K562 (cell line): ENCODE measurements around the gene RASGEF1C. TPM values are rescaled to one million over a fixed set of nuclear protein-coding genes. Genes with fewer than 3 reads are reported as not detected.

Experiments
- ATAC-seq: fragments of 200-7000 bp; cut with Tn5 transposase; 3 replicates; pipeline ENCODE4 v1.9.1; 2020; ENCODE audit warnings: moderate library complexity
- BruUV-seq: library from RNA; stranded (reverse); fragments of 400-500 nt; replicated peaks from 2 replicates; lab custom pipeline; 2021; lab: Mats Ljungman, UMichigan
- CTCF ChIA-PET: fragments of 300-600 bp; formaldehyde crosslinking; extraction: SDS; loops from one replicate; lab custom pipeline; 2021; ENCODE audit warnings: low intra/inter-chr PET ratio; lab: Yijun Ruan, JAX
- POLR2A ChIA-PET: fragments of 300-600, 350-650 bp; sonication (Branson Sonifier 250); formaldehyde crosslinking; extraction: SDS; loops from one replicate; lab custom pipeline; 2021; ENCODE audit warnings: antibody characterized with exemption, inconsistent platforms; lab: Yijun Ruan, JAX
- DNase-seq, 4 experiments: peaks; one replicate each; pipeline versions ENCODE4 v3.0.0 to v3.0.0-alpha.2; 2011 to 2018; ENCODE audit warnings: low spot score in 3 of 4, mixed read lengths in 3 of 4; ENCODE audit errors: extremely low read depth in 1 of 4
- FAIRE-seq: peaks from 2 replicates; lab custom pipeline; 2011; peaks lifted over from hg19 to GRCh38; lab: Jason Lieb, UNC
- H2AFZ ChIP-seq: 2 replicates; pipeline ENCODE4 v1.6.0; 2011; ENCODE audit warnings: low read depth, low read length, control low read depth, inconsistent platforms
- H3K27ac ChIP-seq: fragments of 200-600 bp; 3 replicates; pipeline ENCODE4 v1.8.0; 2011; ENCODE audit warnings: low read depth, mild to moderate bottlenecking, control low read depth, inconsistent platforms, low read length, moderate library complexity, mixed read lengths; ENCODE audit errors: extremely low read depth
- H3K27me3 ChIP-seq, 2 experiments: fragments of 300-600 bp in 1 of 2; 2 replicates in 1 of 2; 3 replicates in 1 of 2; pipeline versions ENCODE4 v1.6.0 to v1.8.0; 2011; ENCODE audit warnings: inconsistent platforms in 2 of 2, low read length in 2 of 2, mild to moderate bottlenecking in 1 of 2, mixed read lengths in 1 of 2, moderate library complexity in 1 of 2; ENCODE audit not compliant: control insufficient read depth in 2 of 2, insufficient read depth in 2 of 2
- H3K36me3 ChIP-seq: fragments of 300-600 bp; 3 replicates; pipeline ENCODE4 v1.8.0; 2011; ENCODE audit warnings: mild to moderate bottlenecking, low read length, inconsistent platforms; ENCODE audit not compliant: control insufficient read depth, insufficient read depth
- H3K4me1 ChIP-seq, 2 experiments: fragments of 200-600 bp in 1 of 2; replicated peaks in 1 of 2; 2 replicates in 1 of 2; 3 replicates in 1 of 2; pipeline versions ENCODE4 v1.5.1 to v1.8.0; 2011; ENCODE audit warnings: inconsistent platforms in 2 of 2, low read length in 2 of 2, mild to moderate bottlenecking in 1 of 2, mixed read lengths in 1 of 2, moderate library complexity in 1 of 2; ENCODE audit not compliant: control insufficient read depth in 2 of 2, insufficient read depth in 2 of 2
- H3K4me2 ChIP-seq: 2 replicates; pipeline ENCODE4 v1.6.1; 2011; ENCODE audit warnings: low read length, control low read depth, inconsistent platforms, mixed read lengths; ENCODE audit not compliant: insufficient read depth
- H3K4me3 ChIP-seq: fragments of 200-600 bp; sonication (generic), shearing (Covaris generic); 2 replicates; pipeline ENCODE4 v1.5.1; 2016; ENCODE audit warnings: control low read depth, inconsistent platforms
- H3K79me2 ChIP-seq: fragments of 200-600 bp; 3 replicates; pipeline ENCODE4 v1.8.0; 2011; ENCODE audit warnings: low read length, inconsistent platforms; ENCODE audit not compliant: control insufficient read depth, insufficient read depth
- H3K9ac ChIP-seq, 2 experiments: 2 replicates each; pipeline versions ENCODE4 v1.6.0 to v1.6.1; 2011; ENCODE audit warnings: low read depth in 2 of 2, low read length in 2 of 2, control low read depth in 1 of 2, inconsistent platforms in 1 of 2, mild to moderate bottlenecking in 1 of 2, mixed read lengths in 1 of 2; ENCODE audit not compliant: insufficient read depth in 1 of 2
- H3K9me1 ChIP-seq: one replicate; pipeline ENCODE4 v1.6.0; 2011; ENCODE audit warnings: inconsistent platforms, mild to moderate bottlenecking, low read length, moderate library complexity; ENCODE audit not compliant: control insufficient read depth, insufficient read depth
- H3K9me3 ChIP-seq: replicated peaks from 2 replicates; pipeline ENCODE4 v1.5.1; 2011; ENCODE audit warnings: low read depth, low read length, inconsistent platforms; ENCODE audit not compliant: control insufficient read depth, insufficient read depth
- H4K20me1 ChIP-seq: replicated peaks from 2 replicates; pipeline ENCODE4 v1.6.1; 2011; ENCODE audit warnings: low read length, inconsistent platforms, mixed read lengths; ENCODE audit not compliant: control insufficient read depth, insufficient read depth
- C11orf30 ChIP-seq: fragments of 450-650 bp; IDR thresholded peaks from 2 replicates; pipeline ENCODE4 v1.6.1; 2016; ENCODE audit warnings: low read depth, mild to moderate bottlenecking
- CBFA2T3 ChIP-seq: fragments of 450-650 bp; IDR thresholded peaks from 2 replicates; pipeline ENCODE4 v1.6.1; 2017
- CBX2 ChIP-seq: fragments of 200-600 bp; sonication (generic); IDR thresholded peaks from one replicate; pipeline ENCODE4 v1.6.1; 2012; ENCODE audit warnings: mild to moderate bottlenecking, low read length, inconsistent platforms; ENCODE audit not compliant: insufficient read depth, poor library complexity, severe bottlenecking
- CCNT2 ChIP-seq: IDR thresholded peaks from 2 replicates; pipeline ENCODE4 v1.6.1; 2011; ENCODE audit warnings: borderline replicate concordance, low read depth, mild to moderate bottlenecking, moderate library complexity, mixed read lengths, low read length; ENCODE audit not compliant: insufficient read length; ENCODE audit errors: extremely low read depth
- ETV6 ChIP-seq, 3 experiments: fragments of 150-350 bp in 1 of 3; sonication (generic) in 1 of 3; formaldehyde crosslinking in 1 of 3; IDR thresholded peaks; 2 replicates each; pipeline versions ENCODE4 v1.6.1 to v1.8.0; 2014 to 2022; ENCODE audit warnings: borderline replicate concordance in 2 of 3, low read depth in 2 of 3, antibody characterized with exemption in 1 of 3, low read length in 1 of 3, mild to moderate bottlenecking in 1 of 3, missing genetic modification reagents in 1 of 3
- HMG20B ChIP-seq: fragments of 250-450 bp; sonication (Bioruptor Pico); IDR thresholded peaks from 2 replicates; pipeline ENCODE4 v1.5.0; 2021; ENCODE audit warnings: mild to moderate bottlenecking
- KAT7 ChIP-seq: sonication (generic); formaldehyde crosslinking; IDR thresholded peaks from 2 replicates; pipeline ENCODE4 v1.8.0; 2022; ENCODE audit warnings: missing genetic modification reagents, mild to moderate bottlenecking, borderline replicate concordance
- KHSRP ChIP-seq: fragments of 450-650 bp; IDR thresholded peaks from 2 replicates; pipeline ENCODE4 v1.6.1; 2017
- NR0B1 ChIP-seq: fragments of 450-650 bp; IDR thresholded peaks from one replicate; pipeline ENCODE4 v1.6.1; 2018; ENCODE audit warnings: mild to moderate bottlenecking, moderate library complexity; ENCODE audit not compliant: partially characterized antibody
- PML ChIP-seq: IDR thresholded peaks from 2 replicates; pipeline ENCODE4 v1.6.1; 2012; ENCODE audit warnings: low read length, inconsistent platforms
- TRIM24 ChIP-seq, 2 experiments: fragments of 450-650 bp; IDR thresholded peaks; 2 replicates each; pipeline ENCODE4 v1.6.1; 2016
- XRCC5 ChIP-seq: fragments of 200-400 bp; formaldehyde crosslinking; IDR thresholded peaks from 2 replicates; pipeline ENCODE4 v1.6.1; 2017; ENCODE audit warnings: low read depth, mild to moderate bottlenecking, low read length
- ZNF780A ChIP-seq: fragments of 250-450 bp; sonication (Bioruptor Pico); IDR thresholded peaks from 2 replicates; pipeline ENCODE4 v1.5.0; 2021; ENCODE audit warnings: mild to moderate bottlenecking
- WGBS: fragments of 100-300 bp; shearing (Covaris generic); methylation state at CpG from one replicate; pipeline ENCODE4 v1.1.6; 2016; ENCODE audit warnings: low coverage, mixed read lengths; ENCODE audit not compliant: insufficient coverage; ENCODE audit errors: missing lambda C conversion rate; 5-methylcytosine and 5-hydroxymethylcytosine counted together
- in situ Hi-C: fragments of 300-500 bp; cut with MboI; formaldehyde crosslinking; loops from 4 replicates; pipeline ENCODE4 v1.15.0; 2018; ENCODE audit warnings: inconsistent platforms, mixed read lengths
- intact Hi-C: fragments of 100-400 bp; cut with micrococcal nuclease; formaldehyde crosslinking; loops from 2 replicates; pipeline ENCODE4 v1.14.2; 2022
- polyA plus RNA-seq, 8 experiments: library from polyadenylated mRNA; depleted of rRNA in 4 of 8; stranded (reverse) in 5 of 8; unstranded in 3 of 8; fragments of >200 nt; fragmentation: Nextera tagmentation in 2 of 8; fragmentation: Illumina TruSeq in 1 of 8; extraction: Ambion mirVana in 2 of 8; extraction: Trizol in 1 of 8; gene quantifications; 2 replicates each; pipeline versions ENCODE4 v1.2.1 to v1.2.3, GENCODE V29; 2011 to 2014; ENCODE audit warnings: inconsistent platforms in 1 of 8, missing spikeins in 1 of 8
- total RNA-seq, 7 experiments: library from RNA; depleted of rRNA in 6 of 7; stranded (reverse); fragments of >200 nt in 6 of 7; fragmentation: Illumina TruSeq in 2 of 7; extraction: Trizol in 2 of 7; gene quantifications; 2 replicates each; pipeline versions ENCODE4 v1.2.1 to v1.2.3, GENCODE V29; 2011 to 2021; ENCODE audit warnings: low replicate concordance in 1 of 7

RASGEF1C gene
- total and polyA plus RNA-seq, 9 of the 15 experiments (the other 6 are each of a cell fraction or from before 2014, with no cell fraction given) = 0.04 to 1.1 (median 0.21) TPM; not detected in 4

- in situ Hi-C loops = no loop called here
- Histone ChIP-seq H3K36me3 (no peaks in the 10 kb centered on the region), H4K20me1 (no peaks in the 10 kb centered on the region), H3K9me1 (no peaks in the 10 kb centered on the region), H3K27me3 (no peaks in the 10 kb centered on the region), H3K9me3 (no peaks in the 10 kb centered on the region; the same call in 1 of the 2 replicates), H3K4me2 (no peak overlapping the region), H3K4me1 (peaks cover 9 to 27% of the 10 kb centered on the region in 2 experiments), H3K9ac (no peak overlapping the region), H3K4me3 (no peak overlapping the region), H3K79me2 (no peaks in the 10 kb centered on the region), H3K27ac (no peak overlapping the region), H2AFZ (no peak overlapping the region)
- FAIRE-seq (no peak), ATAC-seq (peak; percentile 23; the same call in 1 of the 3 replicates), DNase-seq (no peak)
- intact Hi-C loops = no loop called here
- CTCF ChIA-PET = no interaction called here
- WGBS = 50% methylated on average over 12 of the region's 18 CpGs
- TF ChIP-seq C11orf30 = no peak
- TF ChIP-seq CBX2 = no peak
- no peak for TF ChIP-seq PML
- TF ChIP-seq ZNF780A (CRISPR knock-in tag) = no peak
- TF ChIP-seq TRIM24 (IDR thresholded peaks at IDR 0.05) = no peak
- no TSS peak for BruUV-seq
- POLR2A ChIA-PET = no interaction called here
Measured at GRCh38 chr5:180098991-180099732, 109.8 kb downstream of the RASGEF1C start.

GRCh38 chr5:180098526-180098925, 110.5 kb downstream of the RASGEF1C start:
- H3K9me3 ChIP-seq = no peaks in the 10 kb centered on the region; the same call in 1 of the 2 replicates
- 62% methylated on average over 8 of the region's 8 CpGs for WGBS
- H3K4me1 ChIP-seq = peaks cover 15 to 30% of the 10 kb centered on the region in 2 experiments
- no peak overlapping the region for H3K4me2 ChIP-seq
- ChIA-PET POLR2A (no interaction called here), CTCF (no interaction called here)
- no peak for DNase-seq
- in situ Hi-C loops (no loop called here), intact Hi-C loops (no loop called here)
- H3K9ac ChIP-seq = no peak overlapping the region
- BruUV-seq = no TSS peak
- no peaks in the 10 kb centered on the region for H3K9me1 ChIP-seq
- no peak for ATAC-seq
- no peak overlapping the region for H2AFZ ChIP-seq
- H3K79me2 ChIP-seq = no peaks in the 10 kb centered on the region
- no peaks in the 10 kb centered on the region for H3K36me3 ChIP-seq
- H3K4me3 ChIP-seq = no peak overlapping the region
- no peak for FAIRE-seq
- H3K27ac ChIP-seq = no peak overlapping the region
- H3K27me3 ChIP-seq = no peaks in the 10 kb centered on the region
- no peaks in the 10 kb centered on the region for H4K20me1 ChIP-seq
- TF ChIP-seq NR0B1 (no peak), CCNT2 (no peak), KAT7 (no peak), XRCC5 (no peak), CBFA2T3 (no peak), HMG20B (CRISPR knock-in tag) (no peak), ETV6 (IDR thresholded peaks at IDR 0.05; ENCODE audit: borderline replicate concordance in 1 of 2, low read depth in 2 of 2, low read length in 1 of 2) (no peak), ETV6 (CRISPR knock-in tag; IDR thresholded peaks at IDR 0.05; ENCODE audit: borderline replicate concordance) (no peak), KHSRP (no peak)
